Measurements from ENCODE around the gene ATP5F1D. TPM values are rescaled to one million over a fixed set of nuclear protein-coding genes. Genes with fewer than 3 reads are reported as not detected.

Gene ATP5F1D
- total and polyA plus RNA-seq, 2 of the 8 experiments (the other 6 are each of a cell fraction or from before 2014, with no cell fraction given): 174 to 249 TPM

DNA sequence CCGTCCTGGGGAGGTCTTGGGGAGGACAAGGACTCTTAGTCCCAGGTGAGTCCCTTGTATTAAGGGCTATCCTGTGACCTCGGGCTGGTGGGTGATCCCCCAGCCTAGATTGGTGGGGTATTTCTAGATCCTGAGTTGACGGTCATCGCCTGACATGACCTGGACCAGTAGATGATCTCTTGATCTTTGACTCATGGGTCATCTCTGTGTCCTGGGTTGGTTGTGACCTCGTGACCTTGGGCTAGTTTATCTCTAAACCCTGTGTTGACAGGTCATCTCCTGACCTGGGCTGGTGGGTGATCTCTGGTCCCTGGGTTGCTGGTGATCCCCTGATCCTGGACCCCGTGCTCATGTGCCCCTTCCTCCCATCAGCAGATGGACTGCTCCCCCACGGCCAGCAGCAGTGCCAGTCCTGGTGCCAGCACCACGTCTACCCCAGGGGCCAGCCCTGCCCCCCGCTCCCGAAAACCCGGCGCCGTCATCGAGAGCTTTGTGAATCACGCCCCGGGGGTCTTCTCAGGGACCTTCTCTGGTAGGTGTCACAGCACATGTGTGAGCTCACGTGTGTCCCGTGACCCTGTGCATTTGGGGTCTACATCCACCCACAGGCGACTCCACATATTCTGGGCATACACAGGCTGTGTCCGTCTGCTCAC lies 13.1 kb downstream of the ATP5F1D start:
- H2BK12ac ChIP-seq (ENCODE audit: low read depth, low read length): no peak overlapping the region
- no peak overlapping the region for H3K4me3 ChIP-seq (ENCODE audit: extremely low read depth in 1 of 4, insufficient read depth in 2 of 4, low read depth in 3 of 4, low read length in 4 of 4)
- no peak overlapping the region for H2AK5ac ChIP-seq (ENCODE audit: low read depth, low read length)
- no peak overlapping the region for H3K23ac ChIP-seq (ENCODE audit: insufficient read length)
- POLR2A ChIA-PET (ENCODE audit: partially characterized antibody): interaction anchor here (0.9 to 19.4 kb wide), 8 partner anchors 10 to 259 kb away, joined by 3 to 456 read pairs (median 5); partner anchors contain the start of genes ATP5F1D, CBARP, CIRBP and CNN2
- H3K9me3 ChIP-seq (ENCODE audit: insufficient read depth in 2 of 2, low read depth in 1 of 2, low read length in 1 of 2): no peaks in the 10 kb centered on the region
- H2AFZ ChIP-seq (ENCODE audit: low read length): no peak overlapping the region
- H3K27me3 ChIP-seq (replicated peaks in 1 of 4; ENCODE audit: control insufficient read depth in 3 of 4, extremely low read depth in 1 of 4, insufficient read depth in 3 of 4, low read length in 3 of 4): no peaks in the 10 kb centered on the region; a peak in 1 of 7 replicates
- H3K79me1 ChIP-seq (ENCODE audit: low read depth, low read length): peaks cover 12% of the 10 kb centered on the region; the same call in 1 of the 2 replicates
- no peak overlapping the region for H3K27ac ChIP-seq (ENCODE audit: low read depth, low read length)
- H4K5ac ChIP-seq (ENCODE audit: insufficient read length, low read depth, low read length): no peak overlapping the region
- no peak for DNase-seq (ENCODE audit: low read depth in 1 of 2, low spot score in 2 of 2)
- no peak overlapping the region for H4K91ac ChIP-seq (replicated peaks; ENCODE audit: insufficient read length, low read length)
- H3K14ac ChIP-seq (ENCODE audit: insufficient read length): no peak overlapping the region
- H3K9ac ChIP-seq (replicated peaks in 1 of 4; ENCODE audit: extremely low read depth in 1 of 4, low read depth in 3 of 4, low read length in 3 of 4): no peak overlapping the region; a peak in 1 of 7 replicates
- H2BK15ac ChIP-seq (ENCODE audit: low read length): no peak overlapping the region
- H2BK5ac ChIP-seq (ENCODE audit: low read depth, low read length): peak overlapping the region; percentile 10; the same call in 1 of the 2 replicates
- peaks cover 2% of the 10 kb centered on the region; the same call in 1 of the 2 replicates for H3K23me2 ChIP-seq (ENCODE audit: low read depth, low read length)
- peaks cover 9 to 51% of the 10 kb centered on the region in 2 experiments for H3K79me2 ChIP-seq (ENCODE audit: control insufficient read depth in 1 of 2, insufficient read depth in 2 of 2, low read length in 2 of 2)
- 97% methylated on average over 20 of the region's 20 CpGs; no CpG with 5 or more reads in 1 of the 2 experiments for WGBS, 2 experiments (ENCODE audit: extremely low coverage in 1 of 2, insufficient coverage in 1 of 2, insufficient read length in 1 of 2, insufficient replicate concordance in 2 of 2, low coverage in 1 of 2, low lambda C conversion rate in 2 of 2, missing lambda C conversion rate in 1 of 2)
- H4K20me1 ChIP-seq (replicated peaks in 1 of 2; ENCODE audit: control insufficient read depth in 1 of 2, insufficient read depth in 2 of 2, low read length in 2 of 2): peaks cover 24 to 38% of the 10 kb centered on the region in 2 experiments
- no peak overlapping the region for H2BK20ac ChIP-seq (ENCODE audit: low read length)
- H3K56ac ChIP-seq (replicated peaks; ENCODE audit: insufficient read length, low read depth, low read length): no peak overlapping the region
- CTCF ChIA-PET (ENCODE audit: partially characterized antibody): interaction anchor here (1.3 to 15.9 kb wide), 4 partner anchors 9 to 32 kb away, joined by 4 to 212 read pairs (median 23); partner anchors contain the start of gene ATP5F1D
- no peak overlapping the region for H3K4ac ChIP-seq (replicated peaks; ENCODE audit: insufficient read length, low read depth, low read length)
- peaks cover 0 to 31% (median 18%) of the 10 kb centered on the region in 4 experiments; a peak in 6 of 7 replicates for H3K4me1 ChIP-seq (replicated peaks in 1 of 4; ENCODE audit: control insufficient read depth in 3 of 4, insufficient read depth in 4 of 4, low read length in 3 of 4)
- FAIRE-seq: no peak
- no peak overlapping the region for H3K4me2 ChIP-seq (ENCODE audit: insufficient read depth in 1 of 2, low read depth in 2 of 2, low read length in 2 of 2)
- H2BK120ac ChIP-seq (replicated peaks; ENCODE audit: low read depth, low read length): no peak overlapping the region
- TF ChIP-seq POLR2AphosphoS5 (IDR thresholded peaks at IDR 0.05; ENCODE audit: low read depth, low read length) (peak; percentile 47), CTBP2 (IDR thresholded peaks at IDR 0.05; ENCODE audit: borderline replicate concordance, insufficient read depth, insufficient read length, low read length) (no peak), POLR2A (IDR thresholded peaks at IDR 0.05; ENCODE audit: control extremely low read depth in 1 of 2, low read depth in 2 of 2, low read length in 2 of 2) (peak in 1 of 2 experiments; percentile 42; a peak in 1 of 3 replicates)
- peak overlapping the region; percentile 75; the same call in 1 of the 2 replicates for H4K8ac ChIP-seq (ENCODE audit: extremely low read depth, insufficient read depth, low read length)
- no peak overlapping the region for H3K18ac ChIP-seq (ENCODE audit: extremely low read depth, low read length)
- H3K36me3 ChIP-seq (ENCODE audit: control insufficient read depth in 2 of 4, insufficient read depth in 4 of 4, low read length in 3 of 4): peaks cover 26 to 75% (median 45%) of the 10 kb centered on the region in 4 experiments

Data from H1 (cell line).